Measurements from ENCODE around the gene CCDC197.

CCDC197 gene

GRCh38 chr14:94038921-94039629 is 42.0 kb downstream of the CCDC197 start:
- H3K27ac ChIP-seq, result no peak overlapping the region
- TF ChIP-seq CTCF (IDR thresholded peaks at IDR 0.05) (no peak), ZFX (IDR thresholded peaks at IDR 0.05; ENCODE audit: borderline replicate concordance) (no peak)

GRCh38 chr14:94040247-94040646 is 43.1 kb downstream of the CCDC197 start:
- no peak overlapping the region for H3K27ac ChIP-seq
- no peak for TF ChIP-seq ZFX (IDR thresholded peaks at IDR 0.05; ENCODE audit: borderline replicate concordance)
- no peak for TF ChIP-seq CTCF (IDR thresholded peaks at IDR 0.05)

- TF ChIP-seq ZFX (IDR thresholded peaks at IDR 0.05; ENCODE audit: borderline replicate concordance) (no peak), CTCF (IDR thresholded peaks at IDR 0.05) (no peak)
- no peak overlapping the region for H3K27ac ChIP-seq
These were observed 43.7 kb downstream of the CCDC197 start for GRCh38 chr14:94040796-94041195.

GRCh38 chr14:94041551-94042346 is 44.6 kb downstream of the CCDC197 start:
- no peak for TF ChIP-seq CTCF (IDR thresholded peaks at IDR 0.05)
- TF ChIP-seq ZFX (IDR thresholded peaks at IDR 0.05; ENCODE audit: borderline replicate concordance), result no peak
- H3K27ac ChIP-seq, result no peak overlapping the region

GRCh38 chr14:94042433-94043091 is 45.5 kb downstream of the CCDC197 start:
- no peak for TF ChIP-seq ZFX (IDR thresholded peaks at IDR 0.05; ENCODE audit: borderline replicate concordance)
- no peak for TF ChIP-seq CTCF (IDR thresholded peaks at IDR 0.05)
- H3K27ac ChIP-seq, result no peak overlapping the region

GRCh38 chr14:94043111-94043755 is 46.1 kb downstream of the CCDC197 start:
- TF ChIP-seq CTCF (IDR thresholded peaks at IDR 0.05) (no peak), ZFX (IDR thresholded peaks at IDR 0.05; ENCODE audit: borderline replicate concordance) (no peak)
- H3K27ac ChIP-seq, result no peak overlapping the region

All from 22Rv1 (cell line).